T-helper 22 cell (primary cell): Measurements from ENCODE around the gene PAGE5.

Experiments used
- DNase-seq: peaks from one replicate; pipeline ENCODE4 v3.0.0-alpha.2; 2020; ENCODE audit warnings: low read depth

The PAGE5 gene, protein sequence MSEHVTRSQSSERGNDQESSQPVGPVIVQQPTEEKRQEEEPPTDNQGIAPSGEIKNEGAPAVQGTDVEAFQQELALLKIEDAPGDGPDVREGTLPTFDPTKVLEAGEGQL

GRCh38 chrX:55220119-55220794, at the start of gene PAGE5:
Gene PAGE5 (plus strand): TSS chrX:55220346. CDS start chrX:55221383, 1,037 bp downstream.
- no peak for DNase-seq

GRCh38 chrX:55187281-55187680, 32.9 kb upstream of the PAGE5 start:
- no peak for DNase-seq

GRCh38 chrX:55196688-55197087, 23.5 kb upstream of the PAGE5 start:
- no peak for DNase-seq

DNA sequence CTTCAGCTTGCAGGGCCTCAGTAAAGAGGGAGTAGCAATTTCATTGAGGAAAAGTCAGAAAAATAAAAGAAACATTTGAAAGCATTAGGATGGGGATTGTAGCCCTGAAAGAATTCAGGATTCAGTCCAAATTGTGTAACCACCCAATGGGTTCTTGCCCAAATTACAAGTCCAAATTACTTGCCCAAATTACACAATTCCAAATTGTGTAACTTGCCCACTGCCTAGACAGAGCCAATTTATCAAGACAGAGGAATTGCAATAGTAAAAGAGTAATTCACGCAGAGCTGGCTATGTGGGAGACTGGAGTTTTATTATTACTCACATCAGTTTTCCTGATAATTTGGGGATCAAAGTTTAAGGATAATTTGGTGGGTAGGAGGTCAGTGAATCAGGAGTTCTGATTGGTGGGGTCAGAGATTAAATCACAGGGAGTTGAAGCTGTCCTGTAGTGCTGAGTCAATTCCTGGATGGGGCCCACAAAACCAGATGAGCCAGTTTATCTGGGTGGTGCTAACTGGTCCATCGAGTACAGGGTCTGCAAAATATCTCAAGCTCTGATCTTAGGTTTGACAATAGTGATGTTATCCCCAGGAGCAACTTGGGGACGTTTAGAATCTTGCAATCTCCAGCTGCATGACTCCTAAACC, 18.1 kb upstream of the PAGE5 start:
- DNase-seq = no peak

DNA sequence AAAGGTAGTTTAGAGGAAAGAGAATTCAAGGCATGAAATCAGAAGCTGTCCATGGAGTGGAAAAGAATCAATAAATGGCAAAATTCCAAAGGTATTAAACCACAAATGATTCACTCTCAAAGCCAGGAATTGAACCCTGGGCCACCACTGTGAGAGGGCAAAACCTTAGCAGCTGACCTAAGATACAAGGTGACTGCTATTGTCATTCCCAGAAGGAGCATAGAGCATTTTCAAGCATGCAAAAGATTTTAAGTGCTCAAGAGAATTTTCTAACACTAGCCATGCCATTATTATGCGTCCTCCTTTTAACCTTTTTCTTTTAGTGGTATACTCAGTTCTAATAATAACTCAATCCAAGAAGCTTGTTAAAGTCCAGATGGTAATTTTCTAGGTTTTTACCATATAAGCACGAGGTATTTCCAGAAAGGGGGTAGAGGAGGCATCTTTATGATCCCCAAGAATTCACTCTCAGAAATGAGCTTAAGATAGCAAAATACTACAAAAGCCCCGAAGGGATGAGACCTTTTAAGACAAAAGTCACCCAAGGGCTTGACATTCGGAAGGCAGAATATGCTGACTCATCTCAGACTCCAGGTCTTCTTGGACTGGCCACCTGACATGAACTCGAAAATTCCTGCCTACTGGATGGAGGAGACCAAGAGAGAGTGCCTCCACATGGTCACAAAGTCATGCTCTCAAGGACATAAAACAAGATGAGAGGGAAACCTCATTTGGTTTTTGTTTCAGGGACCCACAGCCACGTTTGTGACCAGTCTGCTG, 13.8 kb upstream of the PAGE5 start:
- DNase-seq = no peak

DNA sequence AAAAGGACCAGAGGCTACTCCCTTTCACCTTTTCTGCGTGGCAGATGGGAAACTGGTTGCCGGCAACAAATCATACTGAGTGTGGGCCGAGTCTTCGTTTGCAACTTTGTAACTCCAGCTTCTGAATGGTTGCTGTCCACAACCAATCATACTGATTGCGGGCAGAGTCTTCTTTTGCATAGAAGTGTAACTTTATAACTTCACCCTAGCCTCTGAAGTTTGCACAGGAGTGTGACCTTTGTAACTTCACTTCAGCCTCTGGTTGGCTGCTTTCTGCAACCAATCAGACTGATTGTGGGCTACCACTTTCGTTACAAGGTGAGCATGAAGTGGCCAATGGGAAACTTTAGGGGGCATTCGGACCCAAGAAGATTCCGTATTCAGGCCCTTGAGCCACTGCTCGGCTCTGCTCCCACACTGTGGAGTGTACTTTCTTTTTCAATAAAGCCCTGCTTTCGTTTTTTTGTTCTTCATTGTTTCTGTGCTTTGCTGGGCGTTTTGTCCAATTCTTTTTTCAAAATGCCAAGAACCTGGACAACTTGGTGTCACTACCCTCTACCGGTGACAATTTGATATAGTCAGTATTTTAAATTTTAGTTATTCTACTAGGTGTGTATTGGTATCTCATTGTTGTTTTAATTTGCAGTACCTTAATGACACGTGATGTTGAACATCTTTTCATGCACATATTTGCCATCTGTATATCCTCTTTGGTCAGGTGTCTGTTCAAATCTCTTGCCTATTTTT, 9.0 kb upstream of the PAGE5 start:
- DNase-seq = no peak

DNA sequence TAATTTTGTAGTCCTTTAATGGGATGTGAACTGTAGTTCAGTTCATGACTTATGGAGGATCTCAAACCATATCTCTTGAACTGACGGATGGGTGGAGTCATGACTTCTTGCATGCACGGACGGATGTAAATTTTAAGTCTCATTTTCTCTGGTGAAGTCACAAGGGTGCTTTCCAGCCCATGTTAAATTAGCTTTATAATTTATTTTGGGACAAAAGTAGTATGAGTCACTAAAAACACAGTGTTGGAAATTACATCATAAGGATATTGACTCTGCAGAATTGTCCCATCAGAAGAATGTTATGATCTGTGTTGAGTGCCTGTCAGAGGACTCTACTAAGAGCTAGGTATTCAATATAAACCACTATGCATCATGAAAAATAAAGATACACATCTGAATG, 6.8 kb upstream of the PAGE5 start:
- DNase-seq = no peak

DNA sequence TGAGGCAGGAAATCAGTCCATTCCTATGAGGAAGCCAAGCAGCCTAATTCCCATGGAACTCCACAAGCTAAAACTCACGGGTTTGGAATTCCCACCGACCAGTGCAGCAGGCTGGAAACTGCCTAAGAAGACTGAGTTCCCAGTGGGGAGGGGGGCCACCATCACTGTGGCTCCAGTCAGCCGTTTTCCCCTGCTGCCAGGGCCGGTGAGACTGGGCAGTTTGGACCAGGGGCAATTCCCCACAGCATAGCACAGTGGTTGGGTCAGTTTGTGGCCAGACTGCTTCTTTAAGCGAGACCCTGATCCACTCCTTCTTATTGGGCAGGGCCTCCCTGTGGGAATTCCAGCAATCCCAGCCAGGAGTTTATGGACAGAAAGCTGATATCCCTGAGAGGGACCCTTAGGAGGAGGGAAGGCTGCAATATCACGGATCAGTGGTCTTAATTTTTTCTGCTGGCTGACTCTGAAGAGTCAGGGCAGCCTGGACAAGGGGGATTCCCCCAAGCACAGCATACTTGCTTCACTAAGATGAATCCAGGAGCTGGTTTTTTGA, 20.7 kb downstream of the PAGE5 start:
- no peak for DNase-seq

GRCh38 chrX:55253528-55253927, 33.4 kb downstream of the PAGE5 start:
- DNase-seq = no peak

GRCh38 chrX:55260806-55261205, 40.7 kb downstream of the PAGE5 start:
- DNase-seq = no peak

- DNase-seq = no peak
Measured at GRCh38 chrX:55264816-55265215, 44.7 kb downstream of the PAGE5 start, which contains the start of gene PAGE3. Gene PAGE3 (minus strand): TSS chrX:55264916. CDS start chrX:55263903, 1,013 bp downstream.
